SK-N-MC (cell line): ENCODE results near the gene IGF2BP1.

Source experiments
- EZH2 ChIP-seq: fragments of 200-600 bp; sonication (generic); IDR thresholded peaks from one replicate; pipeline ENCODE4 v1.6.1; 2017; ENCODE audit warnings: antibody characterized with exemption
- POLR2AphosphoS5 ChIP-seq: IDR thresholded peaks from 2 replicates; pipeline ENCODE4 v1.6.1; 2012; ENCODE audit warnings: mild to moderate bottlenecking, low read depth, low read length, borderline replicate concordance

GRCh38 chr17:49020609-49021008, 23.4 kb downstream of the IGF2BP1 start:
- TF ChIP-seq POLR2AphosphoS5, result no peak
- no peak for TF ChIP-seq EZH2
